ENCODE data around the gene SAMMSON. TPM values are rescaled to one million over a fixed set of nuclear protein-coding genes. Genes with fewer than 3 reads are reported as not detected.

The SAMMSON gene
- total RNA-seq, 1 experiment from 2014 or later = not detected

- in situ Hi-C loops (cut with HindIII; ENCODE audit: low sequenced_read_pairs) = no loop called here
- DNase-seq (ENCODE audit: low spot score) = no peak
Observed at GRCh38 chr3:70075101-70075500, 75.6 kb downstream of the SAMMSON start.

GRCh38 chr3:70076396-70076795, 76.9 kb downstream of the SAMMSON start:
- in situ Hi-C loops (cut with HindIII; ENCODE audit: low sequenced_read_pairs) = no loop called here
- DNase-seq (ENCODE audit: low spot score) = no peak

GRCh38 chr3:70078778-70079177, 79.2 kb downstream of the SAMMSON start:
- in situ Hi-C loops (cut with HindIII; ENCODE audit: low sequenced_read_pairs) = no loop called here
- no peak for DNase-seq (ENCODE audit: low spot score)

- DNase-seq (ENCODE audit: low spot score) = no peak
- in situ Hi-C loops (cut with HindIII; ENCODE audit: low sequenced_read_pairs) = no loop called here
Observed at GRCh38 chr3:70085613-70086012, 86.1 kb downstream of the SAMMSON start.

GRCh38 chr3:70086336-70086735, 86.8 kb downstream of the SAMMSON start:
- in situ Hi-C loops (cut with HindIII; ENCODE audit: low sequenced_read_pairs) = no loop called here
- no peak for DNase-seq (ENCODE audit: low spot score)

GRCh38 chr3:70090322-70090913, 90.9 kb downstream of the SAMMSON start:
- in situ Hi-C loops (cut with HindIII; ENCODE audit: low sequenced_read_pairs) = no loop called here
- DNase-seq (ENCODE audit: low spot score) = no peak

- DNase-seq (ENCODE audit: low spot score) = no peak
- in situ Hi-C loops (cut with HindIII; ENCODE audit: low sequenced_read_pairs) = no loop called here
Observed at GRCh38 chr3:70094197-70094596, 94.7 kb downstream of the SAMMSON start.

- in situ Hi-C loops (cut with HindIII; ENCODE audit: low sequenced_read_pairs) = no loop called here
- no peak for DNase-seq (ENCODE audit: low spot score)
Observed at GRCh38 chr3:70095260-70095659, 95.7 kb downstream of the SAMMSON start.

GRCh38 chr3:70096376-70097066, 97.0 kb downstream of the SAMMSON start:
- DNase-seq (ENCODE audit: low spot score) = no peak
- in situ Hi-C loops (cut with HindIII; ENCODE audit: low sequenced_read_pairs) = no loop called here

- in situ Hi-C loops (cut with HindIII; ENCODE audit: low sequenced_read_pairs) = no loop called here
- no peak for DNase-seq (ENCODE audit: low spot score)
Observed at GRCh38 chr3:70097084-70097483, 97.6 kb downstream of the SAMMSON start.

- no peak for DNase-seq (ENCODE audit: low spot score)
- in situ Hi-C loops (cut with HindIII; ENCODE audit: low sequenced_read_pairs) = no loop called here
Observed at GRCh38 chr3:70108072-70108471, 108.5 kb downstream of the SAMMSON start.

GRCh38 chr3:70108546-70108945, 109.0 kb downstream of the SAMMSON start:
- in situ Hi-C loops (cut with HindIII; ENCODE audit: low sequenced_read_pairs) = no loop called here
- no peak for DNase-seq (ENCODE audit: low spot score)

- in situ Hi-C loops (cut with HindIII; ENCODE audit: low sequenced_read_pairs) = no loop called here
- DNase-seq (ENCODE audit: low spot score) = no peak
Observed at GRCh38 chr3:70110066-70110465, 110.5 kb downstream of the SAMMSON start.

- DNase-seq (ENCODE audit: low spot score) = no peak
- in situ Hi-C loops (cut with HindIII; ENCODE audit: low sequenced_read_pairs) = no loop called here
Observed at GRCh38 chr3:70111411-70111810, 111.9 kb downstream of the SAMMSON start.

GRCh38 chr3:70112751-70113150, 113.2 kb downstream of the SAMMSON start:
- DNase-seq (ENCODE audit: low spot score) = no peak
- in situ Hi-C loops (cut with HindIII; ENCODE audit: low sequenced_read_pairs) = no loop called here

- in situ Hi-C loops (cut with HindIII; ENCODE audit: low sequenced_read_pairs) = no loop called here
- no peak for DNase-seq (ENCODE audit: low spot score)
Observed at GRCh38 chr3:70114431-70114830, 114.9 kb downstream of the SAMMSON start.

- DNase-seq (ENCODE audit: low spot score) = no peak
- in situ Hi-C loops (cut with HindIII; ENCODE audit: low sequenced_read_pairs) = no loop called here
Observed at GRCh38 chr3:70119879-70120278, 120.3 kb downstream of the SAMMSON start.
